Thyroid gland (tissue), 4 donors: ENCODE measurements around the gene FAM193B. TPM values are rescaled to one million over a fixed set of nuclear protein-coding genes. Genes with fewer than 3 reads are reported as not detected.

ENCODE experiments used
- DNase-seq, 2 donors: peaks; one replicate each; pipeline ENCODE4 v3.0.0-alpha.2; 2019
- H3K27ac ChIP-seq, 3 donors: fragments of 200-600 bp; sonication (generic); 1 replicate in 2 of 3; 2 replicates in 1 of 3; pipeline ENCODE4 v1.5.1; 2016 to 2019; ENCODE audit warnings: mild to moderate bottlenecking in 1 of 3, moderate library complexity in 1 of 3
- H3K27me3 ChIP-seq: fragments of 200-600 bp; sonication (generic); one replicate; pipeline ENCODE4 v1.5.1; 2019
- H3K36me3 ChIP-seq, 2 donors: fragments of 200-600 bp; sonication (generic); one replicate each; pipeline ENCODE4 v1.5.1; 2016 to 2019
- H3K4me1 ChIP-seq, 2 donors: fragments of 200-600 bp; sonication (generic); one replicate each; pipeline ENCODE4 v1.5.1; 2017 to 2019
- H3K4me3 ChIP-seq, 3 donors: fragments of 200-600 bp; sonication (generic); replicated peaks in 1 of 3; 1 replicate in 2 of 3; 2 replicates in 1 of 3; pipeline ENCODE4 v1.5.1; 2016; ENCODE audit warnings: mild to moderate bottlenecking in 1 of 3
- H3K9me3 ChIP-seq: fragments of 200-600 bp; sonication (generic); one replicate; pipeline ENCODE4 v1.5.1; 2017
- CTCF ChIP-seq, 6 experiments: fragments of 200-600 bp in 3 of 6; fragments of 450-650 bp in 3 of 6; sonication (generic) in 3 of 6; IDR thresholded peaks; one replicate each; pipeline ENCODE4 v1.5.1; 2016 to 2019; ENCODE audit warnings: antibody characterized with exemption in 6 of 6, mild to moderate bottlenecking in 2 of 6, inconsistent platforms in 1 of 6, moderate library complexity in 1 of 6
- POLR2A ChIP-seq, 2 donors: fragments of 450-650 bp; IDR thresholded peaks; one replicate each; pipeline ENCODE4 v1.6.1; 2017; ENCODE audit warnings: antibody characterized with exemption in 2 of 2, mild to moderate bottlenecking in 2 of 2, moderate library complexity in 1 of 2
- WGBS, 2 donors: methylation state at CpG; one replicate each; pipeline ENCODE4 v1.1.5; 2017; 5-methylcytosine and 5-hydroxymethylcytosine counted together
- intact Hi-C: fragments of 100-400 bp; cut with DNase I; formaldehyde crosslinking; loops from one replicate; pipeline ENCODE4 v1.15.1; 2023
- total RNA-seq, 4 donors: library from RNA; depleted of rRNA; stranded (reverse); fragments of >200 nt; gene quantifications; one replicate each; pipeline ENCODE4 v1.2.3, GENCODE V29; 2016

FAM193B gene
- total RNA-seq, 4 donors from 2014 or later: 38.0 to 54.7 (median 46.6) TPM

GRCh38 chr5:177510567-177511053 is 43.8 kb downstream of the FAM193B start:
- H3K4me3 ChIP-seq: no peak overlapping the region
- peaks cover 41 to 43% of the 10 kb centered on the region in 2 donors for H3K36me3 ChIP-seq
- H3K27ac ChIP-seq: no peak overlapping the region
- 90 to 91% methylated on average over 15 of the region's 15 CpGs for WGBS, 2 donors
- H3K27me3 ChIP-seq: no peaks in the 10 kb centered on the region
- H3K9me3 ChIP-seq: no peaks in the 10 kb centered on the region
- peaks cover 2% of the 10 kb centered on the region in 2 donors for H3K4me1 ChIP-seq
- DNase-seq: no peak
- intact Hi-C loops: no loop called here
- TF ChIP-seq POLR2A (IDR thresholded peaks at IDR 0.05) (no peak), CTCF (IDR thresholded peaks at IDR 0.05) (no peak)

GRCh38 chr5:177509991-177510566 is 44.3 kb downstream of the FAM193B start:
- Histone ChIP-seq H3K4me3 (peak overlapping the region in 1 of 3 donors; percentile 12), H3K27me3 (no peaks in the 10 kb centered on the region), H3K4me1 (no peaks in the 10 kb centered on the region), H3K27ac (no peak overlapping the region), H3K9me3 (no peaks in the 10 kb centered on the region), H3K36me3 (peaks cover 36 to 40% of the 10 kb centered on the region in 2 donors)
- no peak for DNase-seq
- intact Hi-C loops: loop anchor here (10.0 kb wide), 1 partner anchor 395 kb away; no protein-coding TSS in a partner anchor
- no peak for TF ChIP-seq POLR2A (IDR thresholded peaks at IDR 0.05)
- WGBS, 2 donors: 77 to 84% methylated on average over 9 to 10 of the region's 11 CpGs

- Histone ChIP-seq H3K4me1 (no peaks in the 10 kb centered on the region), H3K36me3 (peaks cover 30 to 34% of the 10 kb centered on the region in 2 donors), H3K4me3 (peak within 1 kb of the TSS in 1 of 3 donors; percentile 12), H3K9me3 (no peaks in the 10 kb centered on the region), H3K27ac (peak within 1 kb of the TSS in 1 of 3 donors; percentile 12), H3K27me3 (no peaks in the 10 kb centered on the region)
- TF ChIP-seq POLR2A (IDR thresholded peaks at IDR 0.05) (no peak), CTCF (IDR thresholded peaks at IDR 0.05) (no peak)
- intact Hi-C loops: loop anchor here (10.0 kb wide), 1 partner anchor 395 kb away; no protein-coding TSS in a partner anchor
- 47 to 53% methylated on average over 6 to 11 of the region's 20 CpGs for WGBS, 2 donors
- no peak for DNase-seq
Observed at GRCh38 chr5:177509381-177509951, 44.9 kb downstream of the FAM193B start, which contains the start of gene DOK3. DOK3 (minus strand) TSS chr5:177509826; CDS start chr5:177509540, 286 bp downstream.

- no peaks in the 10 kb centered on the region for H3K27me3 ChIP-seq
- peaks cover 27 to 29% of the 10 kb centered on the region in 2 donors for H3K36me3 ChIP-seq
- H3K9me3 ChIP-seq: no peaks in the 10 kb centered on the region
- 58 to 61% methylated on average over 6 to 7 of the region's 8 CpGs for WGBS, 2 donors
- H3K4me1 ChIP-seq: no peaks in the 10 kb centered on the region
- H3K27ac ChIP-seq: peak overlapping the region in 1 of 3 donors; percentile 12
- TF ChIP-seq CTCF (IDR thresholded peaks at IDR 0.05) (no peak), POLR2A (IDR thresholded peaks at IDR 0.05) (no peak)
- DNase-seq: no peak
- intact Hi-C loops: loop anchor here (10.0 kb wide), 1 partner anchor 394 kb away; no protein-coding TSS in a partner anchor
- H3K4me3 ChIP-seq: no peak overlapping the region
Observed at GRCh38 chr5:177508837-177509236, 45.5 kb downstream of the FAM193B start.

- intact Hi-C loops: loop anchor here (10.0 kb wide), 1 partner anchor 393 kb away; no protein-coding TSS in a partner anchor
- no peak for TF ChIP-seq CTCF (IDR thresholded peaks at IDR 0.05)
- TF ChIP-seq POLR2A (IDR thresholded peaks at IDR 0.05): no peak
- no peak overlapping the region for H3K27ac ChIP-seq
- DNase-seq: no peak
- H3K4me3 ChIP-seq: no peak overlapping the region
- no peaks in the 10 kb centered on the region for H3K9me3 ChIP-seq
- no peaks in the 10 kb centered on the region for H3K27me3 ChIP-seq
- 80 to 95% methylated on average over 11 to 23 of the region's 26 CpGs for WGBS, 2 donors
- peaks cover 23 to 25% of the 10 kb centered on the region in 2 donors for H3K36me3 ChIP-seq
- H3K4me1 ChIP-seq: no peaks in the 10 kb centered on the region
Observed at GRCh38 chr5:177508221-177508611, 46.1 kb downstream of the FAM193B start.
